ENCODE measurements around the gene OSBPL1A. TPM values are rescaled to one million over a fixed set of nuclear protein-coding genes. Genes with fewer than 3 reads are reported as not detected.

Gene OSBPL1A
- total and polyA plus RNA-seq, 2 experiments from 2014 or later = 24.6 to 31.3 TPM

DNA sequence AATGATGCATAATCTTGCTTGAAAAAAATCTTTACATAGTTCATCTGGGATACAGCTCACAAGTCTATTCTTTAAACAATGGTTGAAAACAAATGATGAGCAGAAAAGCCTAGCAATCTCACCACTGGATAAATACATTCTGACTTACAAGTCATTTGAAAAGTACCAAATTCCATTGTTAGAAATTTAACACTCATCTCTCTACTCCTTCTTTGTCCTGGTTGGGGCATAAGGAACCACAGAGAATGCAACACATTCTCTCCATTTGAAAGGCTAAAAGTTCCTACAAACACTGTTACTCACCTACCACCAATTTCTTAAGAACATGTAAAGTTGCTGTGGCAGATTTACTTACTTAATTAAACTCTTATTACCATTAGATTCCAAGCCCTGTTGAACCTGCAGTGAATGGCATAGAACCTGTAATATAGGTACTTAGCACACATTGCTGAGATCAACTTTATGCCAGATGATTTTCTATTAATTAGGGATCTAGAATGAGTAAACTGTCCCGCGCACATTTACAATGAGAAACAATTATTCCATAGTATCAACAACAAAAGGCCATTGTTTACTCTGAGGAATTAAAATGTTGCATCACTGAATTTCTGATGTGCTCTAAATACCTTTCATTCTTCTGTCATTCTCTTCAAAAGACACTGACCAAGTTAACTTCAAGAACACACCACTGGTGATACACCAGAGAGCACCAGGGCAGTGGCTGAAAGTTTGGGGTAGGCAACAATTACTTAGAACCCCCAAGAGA, 189.2 kb downstream of the OSBPL1A start:
- Histone ChIP-seq H3K27ac (no peak overlapping the region), H3K9me2 (replicated peaks; ENCODE audit: insufficient read depth) (no peaks in the 10 kb centered on the region), H3K4me2 (no peak overlapping the region), H4K20me1 (ENCODE audit: insufficient read depth, poor library complexity, severe bottlenecking) (no peaks in the 10 kb centered on the region), H3K4me3 (no peak overlapping the region), H3K79me2 (no peaks in the 10 kb centered on the region), H3K27me3 (no peaks in the 10 kb centered on the region), H3K4me1 (ENCODE audit: insufficient read depth) (no peaks in the 10 kb centered on the region), H2AFZ (no peak overlapping the region), H3K9me3 (ENCODE audit: low read depth) (no peaks in the 10 kb centered on the region), H3K36me3 (replicated peaks; ENCODE audit: insufficient read depth, low read depth) (no peaks in the 10 kb centered on the region)
- no peak for TF ChIP-seq CTCF (IDR thresholded peaks at IDR 0.05; ENCODE audit: poor library complexity)
- no peak for TF ChIP-seq EZH2 (IDR thresholded peaks at IDR 0.05; ENCODE audit: borderline replicate concordance)
- no peak for TF ChIP-seq EZH2phosphoT487 (IDR thresholded peaks at IDR 0.05; ENCODE audit: low read depth, severe bottlenecking, unreplicated experiment)
- 34% methylated on average over 2 of the region's 2 CpGs for WGBS (ENCODE audit: low lambda C conversion rate, missing lambda C conversion rate)
- no peak for DNase-seq (ENCODE audit: low spot score)

DNA sequence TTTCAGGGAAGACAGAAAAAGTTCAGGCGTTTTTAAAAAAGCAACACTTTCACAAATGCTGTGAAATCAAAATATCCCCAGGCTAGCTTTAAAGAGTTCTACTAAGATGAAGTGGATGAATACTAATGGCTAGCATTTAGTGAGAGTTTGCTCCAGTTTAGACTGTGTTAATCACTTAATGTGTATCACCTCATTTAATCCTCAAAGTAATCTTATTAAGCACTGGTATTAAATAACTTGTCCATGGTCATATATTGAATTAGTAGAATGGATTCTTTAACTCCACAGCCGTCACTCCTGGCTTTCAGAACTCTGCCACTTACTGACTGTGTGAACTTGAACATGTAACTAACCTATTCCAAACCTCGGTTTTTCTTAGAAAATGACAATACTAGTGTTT, 192.7 kb downstream of the OSBPL1A start:
- Histone ChIP-seq H3K4me3 (no peak overlapping the region), H3K4me2 (no peak overlapping the region), H2AFZ (no peak overlapping the region), H3K27ac (no peak overlapping the region), H3K36me3 (replicated peaks; ENCODE audit: insufficient read depth, low read depth) (no peaks in the 10 kb centered on the region), H3K27me3 (no peaks in the 10 kb centered on the region), H3K9me3 (ENCODE audit: low read depth) (no peaks in the 10 kb centered on the region), H4K20me1 (ENCODE audit: insufficient read depth, poor library complexity, severe bottlenecking) (no peaks in the 10 kb centered on the region), H3K4me1 (ENCODE audit: insufficient read depth) (no peaks in the 10 kb centered on the region), H3K9me2 (replicated peaks; ENCODE audit: insufficient read depth) (no peaks in the 10 kb centered on the region), H3K79me2 (no peaks in the 10 kb centered on the region)
- TF ChIP-seq EZH2phosphoT487 (IDR thresholded peaks at IDR 0.05; ENCODE audit: low read depth, severe bottlenecking, unreplicated experiment) (no peak), CTCF (IDR thresholded peaks at IDR 0.05; ENCODE audit: poor library complexity) (no peak), EZH2 (IDR thresholded peaks at IDR 0.05; ENCODE audit: borderline replicate concordance) (no peak)
- DNase-seq (ENCODE audit: low spot score) = no peak
- 82% methylated on average over 3 of the region's 3 CpGs for WGBS (ENCODE audit: low lambda C conversion rate, missing lambda C conversion rate)

GRCh38 chr18:24201699-24202687, 195.6 kb downstream of the OSBPL1A start:
- Histone ChIP-seq H3K36me3 (replicated peaks; ENCODE audit: insufficient read depth, low read depth) (no peaks in the 10 kb centered on the region), H3K4me1 (ENCODE audit: insufficient read depth) (no peaks in the 10 kb centered on the region), H3K9me2 (replicated peaks; ENCODE audit: insufficient read depth) (no peaks in the 10 kb centered on the region), H3K4me3 (no peak overlapping the region), H3K9me3 (ENCODE audit: low read depth) (no peaks in the 10 kb centered on the region), H3K4me2 (no peak overlapping the region), H4K20me1 (ENCODE audit: insufficient read depth, poor library complexity, severe bottlenecking) (no peaks in the 10 kb centered on the region), H3K27ac (no peak overlapping the region), H3K79me2 (no peaks in the 10 kb centered on the region), H2AFZ (no peak overlapping the region), H3K27me3 (no peaks in the 10 kb centered on the region)
- TF ChIP-seq EZH2 (IDR thresholded peaks at IDR 0.05; ENCODE audit: borderline replicate concordance) (no peak), CTCF (IDR thresholded peaks at IDR 0.05; ENCODE audit: poor library complexity) (no peak), EZH2phosphoT487 (IDR thresholded peaks at IDR 0.05; ENCODE audit: low read depth, severe bottlenecking, unreplicated experiment) (no peak)
- 63% methylated on average over 8 of the region's 8 CpGs for WGBS (ENCODE audit: low lambda C conversion rate, missing lambda C conversion rate)
- DNase-seq (ENCODE audit: low spot score) = no peak
